Activated naive CD4-positive, alpha-beta T cell treated with anti-CD3 and anti-CD28 coated beads, Interleukin-2, amount 50 U/mL, for 24 hours (primary cell): ENCODE data around the gene GNB1L.

Experiments
- H3K27ac Mint-ChIP-seq: one replicate; pipeline ENCODE4 v1.8.0; 2021; ENCODE audit warnings: mild to moderate bottlenecking, mixed read lengths
- H3K27me3 Mint-ChIP-seq: one replicate; pipeline ENCODE4 v1.8.0; 2021; ENCODE audit warnings: mixed read lengths
- H3K36me3 Mint-ChIP-seq: one replicate; pipeline ENCODE4 v1.8.0; 2021; ENCODE audit warnings: mixed read lengths
- H3K4me1 Mint-ChIP-seq: one replicate; pipeline ENCODE4 v1.8.0; 2021; ENCODE audit warnings: mixed read lengths
- H3K4me3 Mint-ChIP-seq: one replicate; pipeline ENCODE4 v1.8.0; 2021; ENCODE audit warnings: mild to moderate bottlenecking, mixed read lengths
- H3K9me3 Mint-ChIP-seq: one replicate; pipeline ENCODE4 v1.8.0; 2021; ENCODE audit warnings: mixed read lengths

GNB1L gene

DNA sequence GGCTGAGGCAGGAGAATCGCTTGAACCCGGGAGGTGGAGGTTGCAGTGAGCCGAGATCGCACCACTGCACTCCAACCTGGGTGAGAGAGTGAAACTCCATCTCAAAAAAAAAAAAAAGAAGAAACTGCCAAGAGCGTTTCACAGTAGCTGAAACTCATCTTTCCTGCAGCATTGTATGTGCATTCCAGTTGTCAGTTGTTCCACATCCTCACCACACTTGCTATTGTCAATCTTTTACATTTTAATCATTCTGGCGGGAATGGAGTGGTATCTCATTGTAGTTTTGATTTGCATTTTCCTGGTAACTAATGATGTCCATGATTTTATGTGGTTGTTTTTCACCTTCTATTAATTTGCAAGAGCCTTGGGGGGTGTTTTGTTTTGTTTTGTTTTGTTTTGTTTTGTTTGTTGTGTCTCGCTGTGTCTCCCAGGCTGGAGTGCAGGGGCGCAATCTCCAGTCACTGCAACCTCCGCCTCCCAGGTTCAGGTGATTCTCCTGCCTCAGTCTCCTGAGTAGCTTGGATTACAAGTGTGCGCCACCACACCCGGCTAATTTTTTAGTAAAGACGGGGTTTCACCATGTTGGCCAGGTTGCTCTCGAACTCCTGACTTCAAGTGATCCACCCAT lies 8.1 kb upstream of the GNB1L start:
- H3K4me3 Mint-ChIP-seq, result no peak overlapping the region
- H3K36me3 Mint-ChIP-seq, result peaks cover under 1% of the 10 kb centered on the region
- H3K9me3 Mint-ChIP-seq, result no peaks in the 10 kb centered on the region
- peaks cover 38% of the 10 kb centered on the region for H3K4me1 Mint-ChIP-seq
- no peak overlapping the region for H3K27ac Mint-ChIP-seq
- no peaks in the 10 kb centered on the region for H3K27me3 Mint-ChIP-seq

DNA sequence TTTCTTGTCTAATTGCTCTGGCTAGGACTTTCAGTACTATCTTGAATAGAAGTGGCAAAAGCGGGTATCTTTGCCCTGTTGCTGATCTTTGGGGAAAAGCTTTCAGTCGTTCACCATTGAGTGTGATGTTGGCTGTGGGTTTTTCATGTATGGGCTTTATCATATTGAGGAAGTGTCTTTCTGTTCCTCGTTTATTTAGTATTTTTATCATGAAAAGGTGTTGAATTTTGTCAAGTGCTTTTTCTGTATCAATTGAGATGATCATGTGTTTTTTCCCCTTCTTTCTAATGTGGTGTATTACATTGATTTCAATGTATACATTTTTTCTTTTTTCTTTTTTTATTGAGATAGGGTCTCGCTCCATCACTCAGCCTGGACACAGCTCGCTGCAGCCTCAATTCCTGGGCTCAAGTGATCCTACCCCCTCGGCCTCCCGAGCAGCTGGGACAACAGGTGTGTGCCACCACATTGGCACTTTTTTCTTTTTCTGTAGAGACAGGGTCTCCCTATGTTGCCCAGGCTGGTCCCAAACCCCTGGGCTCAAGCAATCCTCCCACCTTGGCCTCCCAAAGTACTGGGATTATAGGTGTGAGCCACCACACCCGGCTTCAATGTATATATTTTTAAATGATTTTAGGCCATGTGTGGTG lies 5.3 kb upstream of the GNB1L start:
- Mint-ChIP-seq H3K4me1 (peaks cover 48% of the 10 kb centered on the region), H3K4me3 (no peak overlapping the region), H3K27ac (peak overlapping the region; percentile 81), H3K27me3 (no peaks in the 10 kb centered on the region), H3K36me3 (peaks cover 1% of the 10 kb centered on the region), H3K9me3 (no peaks in the 10 kb centered on the region)

DNA sequence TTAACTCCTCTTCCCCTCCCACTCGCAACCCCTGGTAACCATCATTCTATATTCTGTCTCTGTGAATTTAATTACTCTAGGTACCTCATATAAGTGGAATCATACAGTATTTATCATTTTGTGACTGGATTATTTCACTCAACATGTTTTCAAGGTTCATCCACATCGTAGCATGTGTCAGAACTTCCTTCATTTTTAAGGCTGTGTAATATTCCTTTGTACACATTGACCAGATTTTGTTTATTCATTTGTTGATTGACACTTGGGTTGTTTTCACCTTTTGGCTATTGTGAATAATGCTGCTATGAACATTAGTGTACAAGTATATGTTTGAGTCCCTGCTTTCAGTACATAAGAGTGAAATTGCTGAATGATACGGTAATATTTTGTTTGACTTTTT lies 2.7 kb upstream of the GNB1L start:
- Mint-ChIP-seq H3K4me1 (peaks cover 57% of the 10 kb centered on the region), H3K27me3 (no peaks in the 10 kb centered on the region), H3K36me3 (peaks cover 1% of the 10 kb centered on the region), H3K27ac (peak overlapping the region; percentile 71), H3K9me3 (no peaks in the 10 kb centered on the region), H3K4me3 (peak overlapping the region; percentile 56)

DNA sequence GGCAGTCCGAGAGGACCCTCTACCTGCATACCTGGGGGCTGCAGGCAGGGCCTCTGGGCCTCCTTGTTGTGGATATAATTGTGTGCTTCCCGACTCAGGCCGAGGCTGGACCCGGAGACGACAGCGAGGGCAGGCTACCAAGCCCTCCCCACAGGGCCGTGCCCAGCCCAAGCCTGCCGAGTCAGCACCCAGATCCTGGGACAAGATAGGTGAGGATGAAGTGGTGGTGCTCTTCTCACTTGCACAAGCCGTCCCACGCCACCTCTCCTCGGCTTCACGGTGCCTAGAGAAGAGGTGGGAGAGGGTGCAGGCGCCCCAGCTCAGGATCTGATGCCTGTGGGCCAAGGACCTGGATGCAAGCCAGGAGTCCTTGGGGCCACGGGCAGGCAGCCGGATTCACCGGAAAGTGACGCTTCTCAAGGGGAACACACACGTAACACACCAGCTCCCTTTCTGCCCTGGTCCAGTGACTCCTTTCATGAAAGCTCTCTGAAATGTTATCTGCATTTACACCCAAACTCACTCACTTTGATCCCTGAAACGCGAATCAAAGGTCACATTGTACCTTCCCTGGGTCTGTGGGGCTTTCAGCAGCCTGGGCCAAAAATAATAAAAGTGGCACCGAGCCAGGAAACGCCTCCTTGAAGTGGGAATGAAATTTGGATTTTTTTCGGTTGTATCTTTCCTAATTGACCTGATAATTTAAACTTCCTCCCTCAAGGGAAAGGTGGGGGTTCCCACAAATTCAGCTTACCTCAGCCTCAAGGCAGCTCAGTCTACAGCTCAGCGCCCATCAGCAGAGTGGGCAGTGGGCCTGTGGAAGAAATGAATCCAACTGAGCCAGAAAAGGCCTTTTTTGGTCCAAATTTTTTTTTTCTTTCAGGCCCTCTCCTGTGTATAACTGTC lies 1.1 kb upstream of the GNB1L start:
- H3K27ac Mint-ChIP-seq, result peak overlapping the region; percentile 93
- no peaks in the 10 kb centered on the region for H3K27me3 Mint-ChIP-seq
- H3K9me3 Mint-ChIP-seq, result no peaks in the 10 kb centered on the region
- H3K4me1 Mint-ChIP-seq, result peaks cover 58% of the 10 kb centered on the region
- peak overlapping the region; percentile 97 for H3K4me3 Mint-ChIP-seq
- peaks cover 3% of the 10 kb centered on the region for H3K36me3 Mint-ChIP-seq

DNA sequence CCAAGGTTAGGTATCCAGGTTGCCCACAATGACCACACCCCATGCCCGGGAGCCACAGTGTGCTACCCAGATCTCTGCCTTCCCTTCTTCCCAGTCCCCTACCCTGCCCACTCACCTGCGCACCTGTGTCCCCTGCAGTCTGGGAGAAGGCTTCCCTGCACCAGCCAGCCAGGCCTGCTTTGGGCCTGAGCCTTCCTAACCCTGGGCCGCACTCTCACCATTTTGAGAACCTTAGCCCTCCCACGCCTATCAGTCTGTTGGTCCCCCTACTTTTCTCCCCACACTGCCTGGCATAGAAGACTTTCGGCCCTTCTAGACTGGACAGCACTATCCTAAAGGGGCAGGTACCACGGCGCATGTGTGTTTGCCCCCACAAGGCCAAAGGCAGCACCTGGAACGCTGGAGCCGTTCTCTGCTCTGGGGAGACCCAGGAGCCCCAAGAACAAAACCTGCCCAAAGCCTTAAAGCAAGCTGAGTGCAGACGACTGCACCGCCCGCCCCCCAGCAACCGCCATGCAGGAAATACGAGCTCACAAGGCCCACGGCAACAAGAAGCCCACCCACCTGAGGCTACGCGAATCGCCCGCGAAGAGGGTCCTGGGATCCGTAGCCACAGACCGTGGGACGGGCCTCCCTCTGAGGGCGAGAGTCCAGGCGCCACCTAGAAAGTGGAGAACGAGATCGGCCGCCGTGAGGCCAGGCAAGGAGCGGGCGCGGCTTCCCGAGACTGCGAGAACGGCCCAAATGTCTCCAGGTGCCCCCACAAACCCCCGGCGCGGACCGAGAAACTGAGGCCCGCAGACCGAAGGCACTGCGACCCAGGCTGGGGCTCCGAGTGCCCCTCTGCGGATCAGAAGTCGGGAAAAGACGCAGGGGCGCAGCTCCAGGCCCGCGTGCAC lies 546 bp downstream of the GNB1L start:
- Mint-ChIP-seq H3K4me1 (peaks cover 61% of the 10 kb centered on the region), H3K27ac (peak overlapping the region; percentile 93), H3K36me3 (peaks cover 3% of the 10 kb centered on the region)

DNA sequence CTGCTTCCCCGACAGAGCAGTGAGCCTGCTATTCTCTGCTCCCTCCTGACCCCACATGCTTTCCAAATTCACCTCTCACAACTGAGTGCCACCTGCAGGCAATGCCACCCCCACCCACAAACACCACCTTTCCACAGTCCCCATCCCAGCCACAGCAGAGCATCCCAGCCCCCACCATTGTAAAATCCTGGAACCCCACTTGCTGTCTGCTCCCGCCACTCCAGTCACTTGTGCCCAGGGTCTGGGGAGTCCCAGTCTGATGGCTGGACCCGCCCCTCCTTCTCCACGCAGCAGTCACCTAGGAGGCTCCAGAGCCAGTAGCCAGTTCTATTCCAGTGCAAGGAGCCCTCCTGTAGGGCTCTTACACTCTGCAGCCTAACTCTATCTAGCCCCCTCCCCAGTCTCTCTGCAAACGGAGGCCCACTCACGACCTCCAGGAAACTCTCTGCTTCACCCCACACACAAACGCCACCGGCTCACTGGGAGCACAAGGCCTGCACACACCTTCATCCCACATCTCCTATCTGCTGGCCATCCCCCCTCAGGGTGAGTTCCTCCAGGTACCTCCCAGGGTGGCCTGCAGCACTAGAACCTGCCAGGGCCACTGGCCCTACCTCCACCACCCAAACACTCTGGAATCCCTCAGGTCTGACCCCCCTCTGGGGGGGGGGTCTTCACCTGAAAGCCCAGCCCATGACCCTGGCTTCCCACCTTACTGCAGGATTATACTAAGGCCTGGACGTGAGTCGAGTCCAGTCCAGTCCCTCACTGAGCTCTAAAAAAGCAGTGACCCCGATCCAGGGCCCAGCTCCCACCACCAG lies 1.4 kb downstream of the GNB1L start:
- H3K4me1 Mint-ChIP-seq, result peaks cover 61% of the 10 kb centered on the region
- peaks cover 3% of the 10 kb centered on the region for H3K36me3 Mint-ChIP-seq
- H3K27ac Mint-ChIP-seq, result peak overlapping the region; percentile 87
- H3K4me3 Mint-ChIP-seq, result peak overlapping the region; percentile 97
- no peaks in the 10 kb centered on the region for H3K27me3 Mint-ChIP-seq
- H3K9me3 Mint-ChIP-seq, result no peaks in the 10 kb centered on the region

More for the DNA sequence above, 546 bp downstream of the GNB1L start:
- no peaks in the 10 kb centered on the region for H3K27me3 Mint-ChIP-seq
- peak overlapping the region; percentile 97 for H3K4me3 Mint-ChIP-seq
- no peaks in the 10 kb centered on the region for H3K9me3 Mint-ChIP-seq

DNA sequence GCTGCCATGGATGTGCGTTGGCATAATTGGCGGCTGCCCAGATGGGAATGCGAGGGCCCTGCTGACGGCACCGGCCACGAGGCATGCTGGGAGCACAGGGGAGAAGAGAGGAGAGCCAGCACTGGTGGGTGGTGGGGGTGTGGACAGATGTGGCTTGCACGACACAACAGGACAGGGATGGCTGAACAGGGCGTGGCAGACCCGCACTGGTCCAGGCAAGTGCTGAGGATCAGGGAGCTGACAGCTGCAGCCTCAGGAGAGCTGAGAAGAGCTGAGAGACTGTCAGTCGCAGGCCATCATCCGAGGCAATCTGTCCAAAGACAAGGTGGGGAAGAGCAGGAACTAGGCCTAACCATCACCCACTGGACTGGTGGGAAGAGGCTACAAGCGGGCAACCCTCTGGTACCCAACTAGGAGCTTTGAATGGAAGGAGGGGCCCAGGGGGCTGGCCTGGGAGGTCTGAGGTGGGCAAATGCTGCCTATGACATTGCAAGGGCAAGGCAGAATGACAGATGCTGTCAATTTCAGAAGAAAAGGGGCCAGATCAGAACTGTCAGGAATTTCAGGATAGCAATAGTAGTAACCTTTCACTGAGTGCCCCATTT lies 2.4 kb downstream of the GNB1L start:
- Mint-ChIP-seq H3K9me3 (no peaks in the 10 kb centered on the region), H3K27ac (no peak overlapping the region), H3K4me3 (peak overlapping the region; percentile 97), H3K4me1 (peaks cover 57% of the 10 kb centered on the region), H3K27me3 (no peaks in the 10 kb centered on the region), H3K36me3 (peaks cover 2% of the 10 kb centered on the region)

DNA sequence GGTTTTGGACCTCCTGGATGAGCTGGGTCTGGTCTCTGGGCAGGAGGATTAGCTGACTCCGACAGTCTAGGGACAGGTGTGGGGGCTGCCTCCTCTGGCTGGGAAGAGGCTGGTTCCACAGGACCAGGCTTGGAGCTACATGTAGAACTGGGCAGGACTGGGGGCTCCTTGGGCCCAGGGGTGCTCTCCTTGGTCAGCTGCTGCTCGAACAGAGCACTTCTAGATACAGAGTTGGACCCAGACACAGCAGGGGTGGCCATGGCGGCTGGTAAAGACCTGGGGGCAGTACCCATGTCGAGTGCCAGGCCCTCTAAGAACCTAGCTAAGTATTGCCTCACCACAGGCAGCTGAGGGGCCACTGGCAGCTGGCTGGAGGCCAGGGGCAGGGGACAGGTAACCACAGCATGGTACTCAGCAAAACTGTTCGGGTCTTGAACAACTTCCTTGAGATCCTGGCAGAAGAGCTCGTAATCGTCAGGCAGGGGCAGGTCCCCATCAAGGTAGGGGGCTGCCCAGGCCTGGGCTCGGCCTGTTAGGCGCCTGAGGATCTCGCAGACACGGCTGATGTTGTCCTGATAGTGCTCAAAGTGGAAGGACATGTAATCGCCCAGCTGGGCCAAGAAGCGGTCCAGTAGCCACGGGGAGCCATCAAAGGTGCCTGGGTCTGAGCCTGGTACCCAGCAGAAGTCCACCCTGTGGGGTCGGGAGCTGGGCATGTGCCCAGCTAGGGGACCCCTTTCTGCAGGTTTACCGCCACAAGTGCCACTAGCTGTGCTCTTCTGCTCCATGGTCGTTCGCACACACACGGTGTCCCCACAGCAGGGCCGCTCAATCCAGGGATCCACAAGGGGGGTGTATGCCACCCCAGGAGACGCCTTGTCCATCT lies 3.1 kb downstream of the GNB1L start:
- peaks cover 50% of the 10 kb centered on the region for H3K4me1 Mint-ChIP-seq
- H3K4me3 Mint-ChIP-seq, result peak overlapping the region; percentile 24
- H3K36me3 Mint-ChIP-seq, result peaks cover 2% of the 10 kb centered on the region
- H3K27me3 Mint-ChIP-seq, result no peaks in the 10 kb centered on the region
- H3K9me3 Mint-ChIP-seq, result no peaks in the 10 kb centered on the region
- no peak overlapping the region for H3K27ac Mint-ChIP-seq

DNA sequence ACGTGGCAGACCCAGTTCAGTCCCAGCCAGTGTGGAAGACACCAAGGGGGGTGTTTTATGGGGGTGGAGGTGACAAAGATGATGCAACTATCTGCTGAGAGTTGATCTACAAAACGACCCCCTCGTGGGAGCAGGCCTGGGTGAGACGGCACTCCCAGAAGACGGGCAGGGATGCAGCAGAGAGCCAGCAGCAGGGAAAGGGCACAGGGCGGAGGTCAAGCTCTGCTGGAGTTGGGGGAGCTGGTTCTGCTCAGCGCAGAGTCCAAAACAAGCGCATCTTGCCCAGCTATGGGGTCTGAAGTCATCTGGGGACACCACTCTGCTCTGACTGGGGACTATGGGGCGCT lies 3.9 kb downstream of the GNB1L start:
- H3K27ac Mint-ChIP-seq, result no peak overlapping the region
- H3K4me3 Mint-ChIP-seq, result no peak overlapping the region
- no peaks in the 10 kb centered on the region for H3K27me3 Mint-ChIP-seq
- H3K9me3 Mint-ChIP-seq, result no peaks in the 10 kb centered on the region
- H3K4me1 Mint-ChIP-seq, result peaks cover 50% of the 10 kb centered on the region
- H3K36me3 Mint-ChIP-seq, result peaks cover 2% of the 10 kb centered on the region

DNA sequence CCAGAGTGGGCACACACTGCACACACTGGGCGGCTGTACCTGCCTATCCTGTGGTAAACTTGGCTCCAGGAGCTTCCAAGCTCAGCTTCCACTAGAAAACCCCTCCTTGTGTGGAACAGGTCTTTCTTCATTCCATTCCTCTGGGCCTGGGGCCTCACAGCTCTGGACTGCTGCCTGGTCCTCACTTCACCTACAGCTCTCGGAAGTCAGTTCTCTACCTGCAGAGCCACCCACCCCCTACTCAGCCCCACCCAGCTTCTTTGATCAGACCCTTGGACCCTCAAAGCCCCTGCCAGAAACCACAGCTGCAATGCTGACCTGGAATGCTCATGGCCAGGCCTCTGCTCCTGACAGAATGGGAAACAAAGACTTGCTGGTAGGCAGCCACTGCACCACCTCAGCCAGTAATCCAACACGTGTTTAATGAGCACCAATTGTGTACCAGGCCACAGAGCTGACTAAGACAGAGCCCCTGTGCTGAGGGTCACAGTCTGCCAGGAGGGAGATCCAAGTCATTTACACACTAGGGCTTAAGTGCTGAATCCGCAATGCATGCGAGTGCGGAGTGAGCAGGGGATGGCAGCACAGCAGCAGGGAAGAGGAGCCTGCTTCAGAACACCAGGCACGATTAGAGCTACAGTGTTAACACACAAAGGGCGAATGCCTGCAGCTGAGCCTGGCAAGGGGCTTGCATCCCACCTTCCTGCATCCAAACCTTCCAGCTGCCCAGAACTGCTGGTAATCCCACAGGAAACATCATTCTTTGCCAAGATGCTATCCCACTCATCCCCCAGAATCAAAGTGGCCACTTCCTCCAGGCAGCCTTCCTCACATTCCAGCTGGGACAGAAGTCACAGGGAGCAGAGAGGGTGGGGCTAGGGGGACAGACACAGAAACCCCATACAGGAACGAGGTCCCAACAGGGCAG lies 4.6 kb downstream of the GNB1L start:
- Mint-ChIP-seq H3K27me3 (no peaks in the 10 kb centered on the region), H3K4me1 (peaks cover 55% of the 10 kb centered on the region), H3K36me3 (peaks cover 2% of the 10 kb centered on the region), H3K27ac (peak overlapping the region; percentile 70), H3K4me3 (peak overlapping the region; percentile 23), H3K9me3 (no peaks in the 10 kb centered on the region)

DNA sequence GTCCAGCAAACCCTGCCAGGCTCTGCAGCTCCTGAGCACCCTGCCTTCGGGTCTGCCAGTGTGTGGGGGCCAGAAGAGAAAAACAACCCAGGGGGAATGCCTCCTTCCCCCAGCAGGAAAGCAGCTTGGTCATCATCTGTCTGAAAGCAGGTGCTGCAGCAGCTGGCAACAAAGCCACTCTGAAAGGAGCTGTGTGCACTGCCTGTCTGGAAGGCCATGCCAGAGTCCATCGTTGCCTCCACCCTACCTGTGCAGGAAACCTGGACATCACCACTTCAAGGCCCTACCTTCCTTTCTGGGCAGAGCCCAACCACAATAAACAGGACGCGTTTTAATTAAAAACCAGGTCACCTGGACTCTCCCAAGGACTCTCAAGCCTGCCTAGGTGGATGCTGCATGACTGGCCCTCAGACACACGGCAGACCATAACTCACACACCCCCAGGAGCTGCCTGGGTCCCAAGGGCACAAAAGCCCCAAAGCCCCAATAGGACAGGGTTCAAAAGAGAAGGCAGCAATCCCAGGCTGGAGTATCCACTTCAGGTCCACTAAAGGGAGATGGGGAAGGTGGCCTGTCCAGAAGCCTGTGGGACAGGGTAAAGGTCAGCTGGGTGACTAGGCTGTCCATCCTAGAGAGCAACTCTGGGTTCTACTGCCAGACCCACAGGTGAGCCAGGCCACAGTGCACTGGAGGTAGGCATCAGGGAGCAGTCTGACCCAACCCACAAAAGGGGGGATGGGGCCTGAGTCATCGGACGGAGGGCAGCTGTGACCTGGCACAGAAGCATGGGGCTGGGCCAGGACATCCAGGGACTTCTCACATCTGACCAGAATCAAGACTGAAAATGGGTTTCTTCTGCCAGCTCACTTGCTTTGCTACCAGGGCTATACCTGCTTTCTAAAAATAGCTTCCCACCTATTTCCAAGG lies 6.1 kb downstream of the GNB1L start:
- Mint-ChIP-seq H3K4me1 (peaks cover 62% of the 10 kb centered on the region), H3K4me3 (no peak overlapping the region), H3K27me3 (no peaks in the 10 kb centered on the region), H3K9me3 (no peaks in the 10 kb centered on the region), H3K36me3 (peaks cover 2% of the 10 kb centered on the region), H3K27ac (no peak overlapping the region)

DNA sequence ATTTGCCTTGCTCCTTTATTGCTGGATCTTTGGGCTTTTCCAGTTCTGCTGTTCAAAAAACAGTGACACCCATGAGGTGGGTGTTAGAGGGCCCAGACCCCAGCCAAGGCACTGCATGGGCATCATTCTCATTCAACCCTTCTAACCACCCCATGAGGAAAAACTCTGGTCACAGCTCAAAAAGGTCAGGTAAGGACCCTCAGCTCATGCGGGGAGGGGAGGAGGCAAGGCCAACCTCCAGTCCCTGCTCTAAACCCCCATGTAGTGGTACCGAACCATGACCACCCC lies 7.4 kb downstream of the GNB1L start:
- no peaks in the 10 kb centered on the region for H3K9me3 Mint-ChIP-seq
- no peaks in the 10 kb centered on the region for H3K27me3 Mint-ChIP-seq
- peaks cover 2% of the 10 kb centered on the region for H3K36me3 Mint-ChIP-seq
- H3K4me1 Mint-ChIP-seq, result peaks cover 49% of the 10 kb centered on the region
- H3K27ac Mint-ChIP-seq, result no peak overlapping the region
- no peak overlapping the region for H3K4me3 Mint-ChIP-seq
